MCF 10A (cell line): ENCODE measurements around the gene MARS1. TPM values are rescaled to one million over a fixed set of nuclear protein-coding genes. Genes with fewer than 3 reads are reported as not detected.
"Not testable (repeated sequence)": the region's sequence is repeated elsewhere in the genome, so short reads cannot be mapped to it uniquely, and the experiment has no call there.

ENCODE experiments used
- Bru-seq: library from RNA; stranded (reverse); fragments of 400-500 nt; gene quantifications from one replicate; lab custom pipeline; 2021; lab: Mats Ljungman, UMichigan
- BruChase-seq, 2 experiments: library from RNA; stranded (reverse); fragments of 400-500 nt; gene quantifications; one replicate each; lab custom pipeline; 2021; lab: Mats Ljungman, UMichigan
- BruUV-seq: library from RNA; stranded (reverse); fragments of 400-500 nt; replicated peaks from 2 replicates; lab custom pipeline; 2021; lab: Mats Ljungman, UMichigan
- CTCF ChIA-PET: fragments of 300-600 bp; sonication (Branson Sonifier 250); formaldehyde crosslinking; extraction: SDS; loops from one replicate; lab custom pipeline; 2021; ENCODE audit warnings: antibody characterized with exemption, inconsistent platforms; lab: Yijun Ruan, JAX
- POLR2A ChIA-PET: fragments of 300-600, 350-650 bp; sonication (Branson Sonifier 250); formaldehyde crosslinking; extraction: SDS; loops from one replicate; lab custom pipeline; 2020; ENCODE audit warnings: antibody characterized with exemption, inconsistent platforms; lab: Yijun Ruan, JAX
- DNase-seq: peaks from one replicate; pipeline ENCODE4 v3.0.0-alpha.2; 2018; ENCODE audit not compliant: unreplicated experiment
- H3K27ac Mint-ChIP-seq: one replicate; pipeline ENCODE4 v1.8.0; 2022; ENCODE audit warnings: mild to moderate bottlenecking, low read depth, mixed read lengths; ENCODE audit not compliant: unreplicated experiment
- H3K27me3 Mint-ChIP-seq: one replicate; pipeline ENCODE4 v1.8.0; 2022; ENCODE audit warnings: mixed read lengths; ENCODE audit not compliant: insufficient read depth, unreplicated experiment
- H3K36me3 Mint-ChIP-seq: one replicate; pipeline ENCODE4 v1.8.0; 2022; ENCODE audit warnings: mild to moderate bottlenecking, moderate library complexity, mixed read lengths; ENCODE audit not compliant: insufficient read depth, unreplicated experiment
- H3K4me1 Mint-ChIP-seq: one replicate; pipeline ENCODE4 v1.8.0; 2022; ENCODE audit warnings: mixed read lengths; ENCODE audit not compliant: insufficient read depth, unreplicated experiment
- H3K4me3 Mint-ChIP-seq: one replicate; pipeline ENCODE4 v1.8.0; 2022; ENCODE audit warnings: mild to moderate bottlenecking, moderate library complexity, mixed read lengths; ENCODE audit not compliant: unreplicated experiment
- H3K9me3 Mint-ChIP-seq: one replicate; pipeline ENCODE4 v1.8.0; 2022; ENCODE audit warnings: mixed read lengths; ENCODE audit not compliant: unreplicated experiment
- intact Hi-C: fragments of 100-400 bp; cut with micrococcal nuclease; formaldehyde crosslinking; loops from 2 replicates; pipeline ENCODE4 v1.14.1; 2022
- long read RNA-seq: library from polyadenylated mRNA; stranded (forward); transcript quantifications from one replicate; pipeline ENCODE4 v2.0.0, GENCODE V29; 2022
- total RNA-seq: library from RNA; stranded (reverse); gene quantifications from 2 replicates; pipeline ENCODE4 v1.2.3, GENCODE V29; 2022
- TF ChIP-seq, protein P1 (sequence below): fragments of 200-600 bp; IDR thresholded peaks from one replicate; pipeline ENCODE4 v1.8.0; 2022; ENCODE audit warnings: antibody characterized with exemption, mild to moderate bottlenecking; ENCODE audit not compliant: unreplicated experiment

The MARS1 gene
- total RNA-seq (714 and 762 TPM in 2 replicates), Bru-seq, nascent RNA (percentile 93 among the genes with signal in this experiment), BruChase-seq, experiment 1, labeled RNA remaining after a 6-hour chase (percentile 97 among the genes with signal in this experiment), BruChase-seq, experiment 2, labeled RNA remaining after a 2-hour chase (percentile 96 among the genes with signal in this experiment)
- long read RNA-seq, transcript MARS-201 (21 exons, 2,905 nt): major isoform, 1,770 of 2,110 reads
- long read RNA-seq, partial matches to known transcripts: 93 of 2,110 reads
- long read RNA-seq, other reads (novel, unspliced or antisense): 247 of 2,110 reads

- H3K9me3 Mint-ChIP-seq: no peaks in the 10 kb centered on the region
- H3K4me3 Mint-ChIP-seq: peak within 1 kb of the TSS; percentile 92
- H3K36me3 Mint-ChIP-seq: peaks cover 38% of the 10 kb centered on the region
- TF ChIP-seq, protein P1, sequence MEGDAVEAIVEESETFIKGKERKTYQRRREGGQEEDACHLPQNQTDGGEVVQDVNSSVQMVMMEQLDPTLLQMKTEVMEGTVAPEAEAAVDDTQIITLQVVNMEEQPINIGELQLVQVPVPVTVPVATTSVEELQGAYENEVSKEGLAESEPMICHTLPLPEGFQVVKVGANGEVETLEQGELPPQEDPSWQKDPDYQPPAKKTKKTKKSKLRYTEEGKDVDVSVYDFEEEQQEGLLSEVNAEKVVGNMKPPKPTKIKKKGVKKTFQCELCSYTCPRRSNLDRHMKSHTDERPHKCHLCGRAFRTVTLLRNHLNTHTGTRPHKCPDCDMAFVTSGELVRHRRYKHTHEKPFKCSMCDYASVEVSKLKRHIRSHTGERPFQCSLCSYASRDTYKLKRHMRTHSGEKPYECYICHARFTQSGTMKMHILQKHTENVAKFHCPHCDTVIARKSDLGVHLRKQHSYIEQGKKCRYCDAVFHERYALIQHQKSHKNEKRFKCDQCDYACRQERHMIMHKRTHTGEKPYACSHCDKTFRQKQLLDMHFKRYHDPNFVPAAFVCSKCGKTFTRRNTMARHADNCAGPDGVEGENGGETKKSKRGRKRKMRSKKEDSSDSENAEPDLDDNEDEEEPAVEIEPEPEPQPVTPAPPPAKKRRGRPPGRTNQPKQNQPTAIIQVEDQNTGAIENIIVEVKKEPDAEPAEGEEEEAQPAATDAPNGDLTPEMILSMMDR: no peak
- BruUV-seq: no TSS peak
- peaks cover 10% of the 10 kb centered on the region for H3K27me3 Mint-ChIP-seq
- ChIA-PET CTCF (interaction anchor here (0.6 to 1.7 kb wide), 7 partner anchors 11 to 272 kb away, joined by 3 to 4 read pairs (median 3); no protein-coding TSS in a partner anchor), POLR2A (interaction anchor here (0.6 to 1.7 kb wide), 8 partner anchors 17 to 359 kb away, joined by 3 to 7 read pairs (median 3); partner anchors contain the start of gene DCTN2)
- intact Hi-C loops: no loop called here
- peak; percentile 98 for DNase-seq
- peaks cover 20% of the 10 kb centered on the region for H3K4me1 Mint-ChIP-seq
- H3K27ac Mint-ChIP-seq: peak within 1 kb of the TSS; percentile 87
Observed at GRCh38 chr12:57487597-57488401, at the start of gene MARS1. TSS of gene MARS1 (plus strand) at chr12:57488068. CDS start at chr12:57488091, 23 bp downstream.

GRCh38 chr12:57438400-57438799, 49.5 kb upstream of the MARS1 start:
- CTCF ChIA-PET: interaction anchor here (0.8 to 1.4 kb wide), 2 partner anchors 14 to 21 kb away, joined by 3 to 6 read pairs; no protein-coding TSS in a partner anchor
- Mint-ChIP-seq H3K27me3 (no peaks in the 10 kb centered on the region), H3K36me3 (no peaks in the 10 kb centered on the region)

GRCh38 chr12:57439762-57440266, 48.1 kb upstream of the MARS1 start:
- CTCF ChIA-PET: interaction anchor here (1.1 to 6.8 kb wide), 2 partner anchors 14 to 19 kb away, joined by 3 to 53 read pairs; partner anchors contain the start of gene INHBE
- BruUV-seq: no TSS peak
- TF ChIP-seq, protein P1: no peak
- DNase-seq: no peak
- Mint-ChIP-seq H3K27me3 (no peaks in the 10 kb centered on the region), H3K9me3 (peaks cover 16% of the 10 kb centered on the region), H3K36me3 (no peaks in the 10 kb centered on the region), H3K4me3 (no peak overlapping the region), H3K4me1 (no peaks in the 10 kb centered on the region), H3K27ac (no peak overlapping the region)
- POLR2A ChIA-PET: no interaction called here
- intact Hi-C loops: no loop called here

More at GRCh38 chr12:57438400-57438799, 49.5 kb upstream of the MARS1 start:
- Mint-ChIP-seq H3K4me1 (no peaks in the 10 kb centered on the region), H3K27ac (no peak overlapping the region), H3K4me3 (no peak overlapping the region), H3K9me3 (peaks cover 16% of the 10 kb centered on the region)
- TF ChIP-seq, protein P1: no peak
- POLR2A ChIA-PET: no interaction called here
- intact Hi-C loops: no loop called here
- no TSS peak for BruUV-seq
- DNase-seq: no peak

DNA sequence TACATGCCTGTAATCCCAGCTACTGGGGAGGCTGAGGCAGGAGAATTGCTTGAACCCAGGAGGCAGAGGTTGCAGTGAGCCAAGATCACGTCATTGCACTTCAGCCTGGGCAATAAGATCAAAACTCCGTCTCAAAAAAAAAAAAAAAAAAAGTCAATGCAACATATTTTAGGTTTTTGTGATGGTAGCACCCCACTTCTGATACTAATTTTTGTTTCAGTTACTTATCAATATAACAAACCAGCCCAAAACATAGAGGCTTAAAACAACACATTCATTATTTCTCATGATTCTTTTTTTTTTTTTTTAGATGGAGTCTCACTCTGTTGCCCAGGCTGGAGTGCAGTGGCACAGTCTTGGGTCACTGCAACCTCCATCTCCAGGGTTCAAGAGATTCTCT, 46.5 kb upstream of the MARS1 start:
- H3K4me3 Mint-ChIP-seq, H3K27me3 Mint-ChIP-seq, H3K4me1 Mint-ChIP-seq, H3K27ac Mint-ChIP-seq, DNase-seq, BruUV-seq, intact Hi-C loops, H3K36me3 Mint-ChIP-seq: not testable (repeated sequence)
- CTCF ChIA-PET: interaction anchor here (1.9 to 6.8 kb wide), 2 partner anchors 12 to 17 kb away, joined by 7 to 53 read pairs; partner anchors contain the start of gene INHBE
- peaks cover 16% of the 10 kb centered on the region for H3K9me3 Mint-ChIP-seq
- POLR2A ChIA-PET: interaction anchor here (1.0 to 1.1 kb wide), 2 partner anchors 17 to 212 kb away, joined by 3 to 4 read pairs; partner anchors contain the start of gene SHMT2
